Fibroblast of lung (primary cell): ENCODE results near the gene ZNF785. TPM values are rescaled to one million over a fixed set of nuclear protein-coding genes. Genes with fewer than 3 reads are reported as not detected.
"Not testable (repeated sequence)": the region's sequence is repeated elsewhere in the genome, so short reads cannot be mapped to it uniquely, and the experiment has no call there.

Source experiments
- DNase-seq, 2 donors: peaks; one replicate each; pipeline versions ENCODE4 v3.0.0 to v3.0.0-alpha.2; 2010; ENCODE audit warnings: low read depth in 2 of 2
- H2AFZ ChIP-seq: 2 replicates; pipeline ENCODE4 v1.5.1; 2012; ENCODE audit warnings: low read length, control low read depth, inconsistent platforms
- H3K27ac ChIP-seq: 2 replicates; pipeline ENCODE4 v1.5.1; 2011; ENCODE audit warnings: low read length, control low read depth; ENCODE audit not compliant: insufficient read depth
- H3K27me3 ChIP-seq: 2 replicates; pipeline ENCODE4 v1.5.1; 2011; ENCODE audit warnings: mild to moderate bottlenecking, low read length; ENCODE audit not compliant: control insufficient read depth, insufficient read depth
- H3K36me3 ChIP-seq: 2 replicates; pipeline ENCODE4 v1.5.1; 2011; ENCODE audit warnings: low read length; ENCODE audit not compliant: control insufficient read depth, insufficient read depth
- H3K4me1 ChIP-seq: 2 replicates; pipeline ENCODE4 v1.5.1; 2011; ENCODE audit warnings: low read length; ENCODE audit not compliant: control insufficient read depth, insufficient read depth; ENCODE audit errors: extremely low read depth
- H3K4me2 ChIP-seq: 2 replicates; pipeline ENCODE4 v1.5.1; 2011; ENCODE audit warnings: low read length, control low read depth; ENCODE audit not compliant: insufficient read depth; ENCODE audit errors: extremely low read depth
- H3K4me3 ChIP-seq, 4 experiments: fragments of 200-600 bp in 1 of 4; sonication (generic) in 1 of 4; replicated peaks in 1 of 4; 2 replicates each; pipeline ENCODE4 v1.5.1; 2011 to 2016; ENCODE audit warnings: low read length in 4 of 4, low read depth in 3 of 4, mild to moderate bottlenecking in 3 of 4, control low read depth in 2 of 4, inconsistent platforms in 1 of 4, mixed read lengths in 1 of 4; ENCODE audit not compliant: insufficient read depth in 1 of 4; ENCODE audit errors: control extremely low read depth in 1 of 4
- H3K79me2 ChIP-seq: 2 replicates; pipeline ENCODE4 v1.5.1; 2012; ENCODE audit warnings: mild to moderate bottlenecking, low read length, inconsistent platforms; ENCODE audit not compliant: control insufficient read depth, insufficient read depth
- H3K9ac ChIP-seq: 2 replicates; pipeline ENCODE4 v1.5.1; 2011; ENCODE audit warnings: mild to moderate bottlenecking, low read length, control low read depth; ENCODE audit not compliant: insufficient read depth
- H3K9me3 ChIP-seq: 2 replicates; pipeline ENCODE4 v1.5.1; 2012; ENCODE audit warnings: low read depth, low read length; ENCODE audit not compliant: control insufficient read depth, insufficient read depth
- H4K20me1 ChIP-seq: 2 replicates; pipeline ENCODE4 v1.5.1; 2011; ENCODE audit warnings: low read length; ENCODE audit not compliant: control insufficient read depth, insufficient read depth; ENCODE audit errors: extremely low read depth
- EZH2 ChIP-seq: IDR thresholded peaks from 2 replicates; pipeline ENCODE4 v1.5.1; 2012; ENCODE audit warnings: low read length, control low read depth, mild to moderate bottlenecking; ENCODE audit errors: missing control alignments
- polyA plus RNA-seq, 2 donors: library from polyadenylated mRNA; depleted of rRNA in 1 of 2; stranded (reverse) in 1 of 2; unstranded in 1 of 2; fragments of >200 nt; gene quantifications; 2 replicates each; pipeline ENCODE4 v1.2.1, GENCODE V29; 2011 to 2012; ENCODE audit warnings: missing spikeins in 1 of 2
- total RNA-seq: library from RNA; depleted of rRNA; stranded (reverse); fragments of >200 nt; gene quantifications from 2 replicates; pipeline ENCODE4 v1.2.1, GENCODE V29; 2014
- TF ChIP-seq, protein P1 (sequence below), 2 donors: IDR thresholded peaks in 1 of 2; conservative IDR thresholded peaks in 1 of 2; 1 replicate in 1 of 2; 2 replicates in 1 of 2; pipeline ENCODE4 v1.5.1; 2011 to 2012; ENCODE audit warnings: low read length in 2 of 2, control low read depth in 1 of 2, inconsistent platforms in 1 of 2, low read depth in 1 of 2, mild to moderate bottlenecking in 1 of 2

The ZNF785 gene
- total and polyA plus RNA-seq, 2 donors (not counting 1 experiment from before 2014, with no cell fraction given) = 6.6 to 7.1 TPM

DNA sequence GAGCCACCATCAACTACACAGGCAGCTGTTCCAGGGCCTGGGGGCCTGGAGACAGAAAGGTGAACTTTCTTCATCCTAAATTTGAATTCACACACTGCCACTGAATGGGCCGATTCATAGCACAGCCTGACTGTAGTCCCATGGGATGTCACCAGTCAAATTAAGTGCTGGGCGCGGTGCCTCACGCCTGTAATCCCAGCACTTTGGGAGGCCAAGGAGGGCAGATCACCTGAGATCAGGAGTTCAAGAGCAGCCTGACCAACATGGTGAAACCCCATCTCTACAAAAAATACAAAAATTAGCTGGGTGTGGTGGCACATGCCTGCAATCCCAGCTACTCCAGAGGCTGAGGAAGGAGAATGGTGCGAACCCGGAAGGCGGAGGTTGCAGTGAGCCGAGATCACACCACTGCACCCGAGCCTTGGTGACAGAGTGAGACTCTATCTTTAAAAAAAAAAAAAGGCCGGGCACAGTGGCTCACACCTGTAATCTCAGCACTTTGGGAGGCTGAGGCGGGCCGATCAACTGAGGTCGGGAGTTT, 45.4 kb downstream of the ZNF785 start:
- not testable (repeated sequence) for H3K4me3 ChIP-seq, H3K4me1 ChIP-seq, H3K9me3 ChIP-seq, DNase-seq, H3K4me2 ChIP-seq, H3K27ac ChIP-seq, H3K27me3 ChIP-seq, H3K79me2 ChIP-seq, H3K9ac ChIP-seq, H2AFZ ChIP-seq, H3K36me3 ChIP-seq, H4K20me1 ChIP-seq

DNA sequence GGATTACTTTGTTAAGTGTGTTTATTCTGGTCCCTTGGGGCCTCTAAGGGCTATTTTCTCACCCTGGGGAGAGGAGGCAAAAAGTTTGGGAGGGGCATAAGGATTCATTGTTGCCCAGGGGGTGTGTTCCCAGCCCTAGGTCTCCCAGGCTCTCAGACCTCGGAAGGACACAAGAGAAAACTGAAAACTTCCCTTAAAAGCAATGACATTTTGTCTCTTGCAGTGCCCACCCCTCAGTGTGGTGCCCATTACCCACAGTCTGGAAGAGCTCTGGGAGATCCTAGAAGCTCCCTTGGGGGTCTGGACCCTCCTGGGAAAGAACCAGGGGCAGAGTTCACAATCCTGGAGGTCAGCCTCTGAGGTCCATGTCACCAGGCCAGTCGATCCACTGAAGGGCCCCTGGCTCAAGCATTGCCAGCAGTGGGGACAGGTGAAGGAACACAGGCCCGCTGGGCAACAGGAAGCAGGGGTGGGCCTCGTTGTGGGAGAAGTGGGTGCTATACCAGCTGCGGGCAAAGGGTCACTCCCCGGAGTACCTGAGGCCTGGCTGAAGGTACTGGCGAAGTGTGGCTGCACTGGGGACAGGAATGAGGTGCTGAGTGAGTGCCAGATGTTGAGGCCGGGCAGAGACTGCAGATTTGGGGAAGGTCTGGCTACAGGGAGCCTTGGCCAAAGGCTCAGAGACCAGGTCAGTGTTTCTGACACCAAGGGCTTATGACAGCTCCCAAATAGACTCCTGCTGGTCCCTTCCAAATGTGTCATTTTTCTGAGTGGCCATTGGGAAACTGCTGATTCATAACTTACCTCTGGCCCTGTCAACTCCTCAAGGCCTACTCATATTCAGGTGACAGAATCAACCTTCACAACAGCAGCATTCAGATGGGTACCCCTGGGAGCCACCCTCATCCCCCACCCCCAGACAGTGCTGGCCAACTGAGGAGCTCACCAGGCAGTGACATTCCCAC, 46.2 kb downstream of the ZNF785 start:
- no peak overlapping the region for H3K9ac ChIP-seq
- no peak for DNase-seq

DNA sequence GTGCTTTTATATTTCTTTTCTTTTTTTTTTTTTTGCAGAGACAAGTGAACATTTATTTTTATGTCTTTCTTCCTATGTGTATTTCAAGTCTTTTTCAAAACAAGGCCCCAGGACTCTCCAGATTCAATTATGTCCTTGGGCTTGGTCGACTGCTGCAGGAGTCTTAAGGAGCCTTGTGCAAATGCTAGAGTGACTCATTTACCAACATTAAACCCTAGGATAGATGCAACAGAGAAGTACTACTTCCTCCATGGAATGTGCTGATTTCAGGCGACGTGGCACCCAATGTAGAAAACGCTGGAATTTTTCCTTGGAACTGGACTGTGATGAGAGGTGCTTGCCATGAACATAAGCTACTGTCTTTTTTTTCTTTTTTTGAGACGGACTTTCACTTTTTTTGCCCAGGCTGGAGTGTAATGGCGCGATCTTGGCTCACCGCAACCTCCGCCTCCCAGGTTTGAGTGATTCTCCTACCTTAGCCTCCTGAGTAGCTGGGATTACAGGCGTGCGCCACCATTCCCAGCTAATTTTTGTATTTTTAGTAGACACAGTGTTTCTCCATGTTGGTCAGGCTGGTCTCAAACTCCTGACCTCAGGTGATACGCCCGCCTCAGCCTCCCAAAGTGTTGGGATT, 49.0 kb downstream of the ZNF785 start:
- not testable (repeated sequence) for DNase-seq, H3K4me2 ChIP-seq, H2AFZ ChIP-seq

More for the DNA sequence above, 46.2 kb downstream of the ZNF785 start:
- H3K27me3 ChIP-seq = no peaks in the 10 kb centered on the region
- no peak overlapping the region for H3K27ac ChIP-seq
- H3K4me1 ChIP-seq = peaks cover 8% of the 10 kb centered on the region
- no peak overlapping the region for H3K4me2 ChIP-seq
- no peaks in the 10 kb centered on the region for H4K20me1 ChIP-seq
- no peaks in the 10 kb centered on the region for H3K36me3 ChIP-seq
- TF ChIP-seq, protein P1, sequence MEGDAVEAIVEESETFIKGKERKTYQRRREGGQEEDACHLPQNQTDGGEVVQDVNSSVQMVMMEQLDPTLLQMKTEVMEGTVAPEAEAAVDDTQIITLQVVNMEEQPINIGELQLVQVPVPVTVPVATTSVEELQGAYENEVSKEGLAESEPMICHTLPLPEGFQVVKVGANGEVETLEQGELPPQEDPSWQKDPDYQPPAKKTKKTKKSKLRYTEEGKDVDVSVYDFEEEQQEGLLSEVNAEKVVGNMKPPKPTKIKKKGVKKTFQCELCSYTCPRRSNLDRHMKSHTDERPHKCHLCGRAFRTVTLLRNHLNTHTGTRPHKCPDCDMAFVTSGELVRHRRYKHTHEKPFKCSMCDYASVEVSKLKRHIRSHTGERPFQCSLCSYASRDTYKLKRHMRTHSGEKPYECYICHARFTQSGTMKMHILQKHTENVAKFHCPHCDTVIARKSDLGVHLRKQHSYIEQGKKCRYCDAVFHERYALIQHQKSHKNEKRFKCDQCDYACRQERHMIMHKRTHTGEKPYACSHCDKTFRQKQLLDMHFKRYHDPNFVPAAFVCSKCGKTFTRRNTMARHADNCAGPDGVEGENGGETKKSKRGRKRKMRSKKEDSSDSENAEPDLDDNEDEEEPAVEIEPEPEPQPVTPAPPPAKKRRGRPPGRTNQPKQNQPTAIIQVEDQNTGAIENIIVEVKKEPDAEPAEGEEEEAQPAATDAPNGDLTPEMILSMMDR (conservative IDR thresholded peaks at IDR 0.05 in 1 of 2, IDR thresholded peaks at IDR 0.05 in 1 of 2; ENCODE audit: low read depth in 1 of 2, low read length in 2 of 2) = no peak
- TF ChIP-seq EZH2 = no peak
- no peaks in the 10 kb centered on the region for H3K9me3 ChIP-seq
- no peaks in the 10 kb centered on the region for H3K79me2 ChIP-seq
- no peak overlapping the region for H3K4me3 ChIP-seq
- no peak overlapping the region for H2AFZ ChIP-seq

More for the DNA sequence above, 49.0 kb downstream of the ZNF785 start:
- H3K36me3 ChIP-seq, H3K79me2 ChIP-seq, H3K27ac ChIP-seq, H4K20me1 ChIP-seq, H3K4me1 ChIP-seq, H3K9ac ChIP-seq, H3K27me3 ChIP-seq, H3K9me3 ChIP-seq: not testable (repeated sequence)
- H3K4me3 ChIP-seq = peak overlapping the region in 1 of 4 experiments; percentile 95
